DMS53 treated with DMSO at 0.1 percent for 48 hours (cell line): ENCODE data around the gene TMEM147.
"Not testable (repeated sequence)": the region's sequence is repeated elsewhere in the genome, so short reads cannot be mapped to it uniquely, and the experiment has no call there.

ENCODE experiments used
- DNase-seq: peaks from one replicate; lab custom pipeline; 2025; ENCODE audit not compliant: unreplicated experiment; lab: John Stamatoyannopoulos, UW

TMEM147 gene

DNA sequence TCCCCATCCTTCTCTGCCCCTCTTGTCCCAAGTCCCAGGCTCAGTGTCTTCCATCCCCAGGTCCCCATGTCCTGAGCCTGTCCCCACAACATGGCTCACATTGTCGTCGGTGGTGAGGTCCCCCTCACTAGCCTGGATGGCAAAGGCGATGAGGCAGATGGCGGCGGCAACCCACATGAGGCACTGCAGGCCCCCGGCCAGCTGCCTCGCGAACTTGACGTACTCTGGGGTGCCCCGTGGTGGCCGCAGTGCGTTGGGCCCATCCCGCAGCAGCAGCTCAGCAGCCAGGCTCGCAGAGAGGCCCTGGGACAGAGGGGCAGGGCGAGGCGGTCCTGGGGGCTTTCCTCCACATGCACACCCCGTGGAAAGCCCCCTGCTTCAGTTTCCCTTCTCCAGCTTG is 16.9 kb downstream of the TMEM147 start:
- no peak for DNase-seq

DNA sequence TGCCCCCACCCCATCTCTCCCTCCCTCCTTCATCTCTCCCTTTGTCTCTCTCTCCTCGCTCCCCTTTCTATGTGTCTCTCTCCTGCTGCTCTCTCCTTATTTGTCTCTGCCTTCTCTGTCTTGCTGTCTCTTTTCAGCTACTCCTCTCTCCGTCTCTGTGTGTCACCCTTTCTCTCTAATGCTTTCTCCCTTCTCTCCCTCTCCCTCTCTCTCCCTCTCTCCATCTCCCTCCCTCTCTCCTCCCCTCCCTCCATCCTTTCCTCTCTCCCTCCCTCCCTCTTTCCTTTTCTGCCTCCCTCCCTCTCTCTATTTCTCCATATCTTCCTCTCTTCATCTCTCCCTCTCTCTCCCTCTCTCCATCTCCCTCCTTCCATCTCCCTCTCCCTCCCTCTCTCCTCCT is 17.4 kb downstream of the TMEM147 start:
- DNase-seq = no peak

DNA sequence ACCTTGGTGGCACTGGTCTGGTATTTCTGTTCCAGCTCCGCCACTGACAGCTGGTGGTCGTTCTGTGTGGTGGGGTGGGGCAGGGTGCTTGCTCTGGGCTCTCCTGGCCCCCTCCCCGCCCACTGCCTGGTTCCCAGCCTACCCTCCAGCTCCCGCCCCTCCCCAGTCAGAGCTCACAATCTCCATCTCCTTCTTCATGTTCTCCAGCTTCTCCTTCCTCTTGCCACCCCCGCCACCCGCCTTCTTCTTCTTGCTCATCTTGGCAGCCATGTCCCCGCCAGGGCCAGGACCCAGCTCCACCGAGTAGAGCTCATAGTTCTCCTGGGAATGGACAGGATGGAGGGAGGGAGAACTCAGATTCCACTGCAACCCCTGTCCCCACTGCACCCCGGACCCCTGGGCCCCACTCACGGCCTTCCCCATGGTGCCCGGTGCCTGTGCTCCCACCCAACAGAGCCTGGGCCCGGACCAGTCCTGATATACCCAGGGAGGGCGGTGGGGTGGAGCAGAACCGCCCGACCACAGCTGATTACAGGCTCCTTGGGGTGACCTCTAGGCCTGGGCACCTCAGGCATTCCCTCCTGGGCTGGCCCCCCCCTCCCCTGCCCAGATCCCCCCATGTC is 17.9 kb downstream of the TMEM147 start, which contains the start of gene ATP4A:
Gene ATP4A, minus strand, starts transcription at position 452 of the 623 bp plus-strand sequence. Its CDS starts 29 bp downstream, at position 423.
- no peak for DNase-seq

DNA sequence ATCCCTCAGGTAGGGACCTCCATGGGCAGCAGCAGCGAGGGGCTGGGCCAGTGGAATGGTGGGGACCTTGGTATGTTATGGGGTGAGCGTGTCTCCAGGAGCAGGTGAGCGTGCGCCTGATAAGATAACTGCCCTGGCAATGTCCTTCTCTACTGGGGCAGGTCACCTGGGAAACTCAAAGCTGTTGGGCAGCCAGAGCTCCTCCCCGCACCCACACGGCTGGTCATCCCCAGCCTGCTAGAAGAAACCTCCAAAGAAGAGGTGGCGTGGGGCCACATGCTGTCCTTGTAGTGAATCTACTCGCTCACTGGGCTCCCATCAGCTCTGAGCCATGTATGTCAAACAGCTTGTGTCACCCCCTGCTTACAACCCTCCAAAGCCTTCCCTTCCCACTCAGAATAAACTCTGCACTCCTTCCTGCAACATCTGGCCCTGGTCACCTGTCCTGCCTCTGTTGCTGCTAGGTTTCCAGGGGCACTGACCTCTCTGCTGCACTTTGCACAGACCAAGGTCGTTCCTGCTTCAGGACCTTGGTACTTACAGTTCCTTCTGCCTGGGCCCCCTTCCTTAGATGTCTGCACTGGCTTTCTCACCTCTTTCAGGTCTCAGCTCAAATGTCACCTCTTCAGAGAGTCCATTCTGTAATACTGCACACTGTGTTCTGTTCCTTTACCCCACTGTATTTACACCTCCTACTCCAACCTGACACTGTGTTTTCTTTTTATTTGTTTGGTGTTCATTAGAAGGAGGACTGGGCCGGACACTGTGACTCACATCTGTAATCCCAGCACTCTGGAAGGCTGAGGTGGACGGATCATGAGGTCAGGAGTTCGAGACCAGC is 19.8 kb downstream of the TMEM147 start:
- DNase-seq = no peak

DNA sequence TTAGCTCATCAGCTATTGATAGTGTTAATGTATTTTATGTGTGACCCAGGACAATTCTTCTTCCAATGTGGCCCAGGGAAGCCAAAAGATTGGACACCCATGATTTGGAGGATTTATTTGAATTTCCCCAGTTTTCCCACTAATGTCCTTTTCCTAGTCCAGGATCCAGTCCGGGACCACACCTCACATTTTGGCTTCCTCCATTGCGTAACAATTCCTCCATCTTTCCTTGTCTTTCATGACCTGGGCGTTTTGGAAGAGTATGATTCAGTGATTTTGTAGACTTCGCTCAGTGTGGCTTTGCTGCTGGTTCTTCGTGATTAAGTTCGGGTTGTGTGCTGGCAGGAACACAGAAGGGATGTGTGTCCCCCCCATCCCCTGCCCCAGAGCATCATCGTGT is 21.3 kb downstream of the TMEM147 start:
- no peak for DNase-seq

DNA sequence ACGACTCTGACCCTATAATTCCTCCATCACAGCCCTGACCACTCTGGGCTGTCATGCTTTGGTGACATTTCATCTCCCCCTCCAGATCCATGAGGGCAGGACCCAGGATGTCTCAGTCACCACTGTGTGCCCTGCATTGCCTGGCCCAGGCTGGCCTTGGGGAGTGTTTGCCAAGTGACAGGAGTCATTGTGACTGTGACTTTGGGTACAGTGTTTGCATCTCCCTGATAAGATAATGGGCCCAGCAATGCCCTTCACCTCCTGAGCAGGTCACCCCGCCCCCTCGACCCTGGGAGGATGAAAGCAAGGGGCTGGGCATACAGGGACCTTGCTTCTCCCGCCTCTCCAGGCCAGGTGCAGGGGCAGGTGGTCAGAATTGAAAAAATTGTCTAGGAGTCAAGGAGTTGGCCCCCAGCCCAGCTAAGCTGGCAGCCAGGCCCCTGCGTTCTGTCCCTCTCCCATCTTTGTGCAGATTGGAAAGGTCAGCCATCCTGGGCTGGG is 23.9 kb downstream of the TMEM147 start:
- DNase-seq = no peak

DNA sequence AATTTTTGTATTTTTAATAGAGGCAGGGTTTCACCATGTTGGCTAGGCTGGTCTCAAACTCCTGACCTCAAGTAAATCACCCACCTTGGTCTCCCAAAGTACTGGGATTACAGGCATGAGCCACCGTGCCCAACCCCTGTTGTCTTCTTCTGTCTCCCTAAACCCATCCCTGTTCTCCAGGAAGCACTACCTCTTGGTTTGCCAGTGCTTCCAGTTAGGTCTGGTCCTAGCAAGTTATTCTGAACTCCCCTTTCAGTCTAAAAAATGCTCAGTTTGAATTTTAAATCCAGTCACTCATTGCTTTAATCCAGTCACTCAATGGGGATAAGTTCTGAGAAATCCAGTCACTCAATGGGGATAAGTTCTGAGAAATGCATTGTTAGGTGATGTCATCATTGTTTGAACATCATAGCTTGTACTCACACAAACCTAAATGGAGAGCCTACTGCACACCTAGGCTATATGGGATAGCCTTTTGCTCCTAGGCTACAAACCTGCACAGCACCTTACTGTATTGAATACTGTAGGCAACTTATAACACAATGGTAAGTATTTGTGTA is 26.1 kb downstream of the TMEM147 start:
- DNase-seq = no peak

DNA sequence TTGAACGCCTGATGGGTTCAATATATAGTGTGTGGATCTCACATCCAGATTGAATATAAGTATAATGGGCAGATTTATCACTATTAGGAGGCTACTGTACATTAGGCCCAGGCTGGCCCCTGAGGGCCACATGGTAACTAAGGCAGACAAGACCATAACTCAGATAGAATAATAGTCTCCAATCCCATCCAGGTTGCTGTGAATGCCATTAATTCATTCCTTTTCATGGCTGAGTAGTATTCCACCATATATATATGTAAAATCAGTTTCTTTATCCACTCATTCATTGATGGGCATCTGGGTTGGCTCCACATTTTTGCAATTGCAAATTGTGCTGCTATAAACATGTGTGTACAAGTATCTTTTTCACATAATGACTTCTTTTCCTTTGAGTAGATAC is 32.5 kb downstream of the TMEM147 start:
- no peak for DNase-seq

DNA sequence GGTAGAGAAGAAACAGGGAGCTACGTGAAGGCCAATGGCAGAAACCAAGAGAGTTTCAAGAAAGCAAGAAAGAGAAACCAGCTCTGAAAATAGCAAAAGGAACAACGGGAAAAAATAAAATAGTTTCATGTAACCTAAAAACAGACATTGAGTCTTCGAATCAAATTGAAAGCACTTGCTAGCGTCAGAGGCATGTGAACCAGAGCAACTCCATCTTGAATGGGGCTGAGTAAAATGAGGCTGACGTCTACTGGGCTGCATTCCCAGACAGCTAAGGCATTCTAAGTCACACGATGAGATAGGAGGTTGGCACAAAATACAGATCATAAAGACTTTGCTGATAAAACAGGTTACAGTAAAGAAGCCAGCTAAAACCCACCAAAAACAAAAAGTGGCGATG is 33.3 kb downstream of the TMEM147 start:
- DNase-seq = no peak

DNA sequence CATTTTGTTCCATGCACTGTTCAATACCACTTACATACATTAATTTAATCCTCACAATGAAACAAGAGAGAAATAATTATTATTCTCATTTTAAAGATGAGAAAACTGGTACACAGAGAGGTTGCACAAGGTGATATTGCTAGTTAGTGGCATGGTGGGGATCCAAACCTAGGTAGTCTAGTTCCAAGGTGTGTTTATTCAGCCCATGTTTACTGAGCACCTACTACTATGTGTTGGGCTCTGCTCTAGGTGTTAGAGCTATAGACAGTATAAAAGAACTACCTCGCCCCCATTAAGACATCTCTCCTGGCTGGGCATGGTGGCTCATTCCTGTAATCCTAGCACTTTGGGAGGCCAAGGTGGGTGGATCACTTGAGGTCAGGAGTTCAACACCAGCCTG is 37.3 kb downstream of the TMEM147 start:
- no peak for DNase-seq

DNA sequence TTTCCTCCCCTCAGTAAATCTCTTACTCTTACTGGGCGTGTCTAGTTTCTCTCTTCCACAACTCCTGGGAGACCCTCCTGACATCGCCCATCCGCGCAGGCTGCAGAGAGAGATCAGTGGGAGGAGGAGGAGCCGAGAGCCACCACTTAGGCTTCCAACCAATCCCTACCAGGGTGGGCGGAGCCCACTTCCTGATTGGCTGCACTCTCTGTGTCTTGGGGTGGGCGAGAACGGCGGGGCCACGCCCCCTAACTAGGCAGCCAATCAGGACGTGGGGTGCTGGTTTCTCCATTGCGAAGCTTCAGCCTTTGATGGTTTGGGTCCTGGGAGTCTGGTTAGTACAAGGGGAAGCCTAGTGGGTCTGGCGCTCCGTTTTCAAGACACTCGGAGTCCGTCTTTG is 40.4 kb downstream of the TMEM147 start, which contains the start of gene PMIS2:
Gene PMIS2, plus strand, starts transcription at position 326 of the 400 bp plus-strand sequence. CDS start 87 bp downstream, outside the sequence.
- DNase-seq = no peak

DNA sequence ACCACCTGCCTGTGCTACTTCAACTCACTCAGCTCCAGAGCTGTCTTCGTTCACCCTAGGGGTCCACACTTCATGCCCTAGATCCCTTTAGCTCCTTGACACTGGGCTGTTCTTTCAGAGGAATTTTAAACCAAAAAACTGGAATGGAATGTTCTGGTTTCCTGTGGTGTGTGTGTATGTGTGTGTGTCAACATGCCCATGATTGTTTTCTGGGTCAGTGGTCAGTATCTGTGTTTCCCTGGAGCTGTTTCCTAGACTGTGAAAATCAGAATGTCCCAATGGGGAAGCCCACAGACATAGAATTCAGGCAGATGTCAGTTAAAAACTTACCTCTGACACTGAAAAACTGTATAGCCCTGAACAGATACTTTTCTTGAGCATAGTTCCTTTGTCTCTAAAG is 41.9 kb downstream of the TMEM147 start:
- no peak for DNase-seq

DNA sequence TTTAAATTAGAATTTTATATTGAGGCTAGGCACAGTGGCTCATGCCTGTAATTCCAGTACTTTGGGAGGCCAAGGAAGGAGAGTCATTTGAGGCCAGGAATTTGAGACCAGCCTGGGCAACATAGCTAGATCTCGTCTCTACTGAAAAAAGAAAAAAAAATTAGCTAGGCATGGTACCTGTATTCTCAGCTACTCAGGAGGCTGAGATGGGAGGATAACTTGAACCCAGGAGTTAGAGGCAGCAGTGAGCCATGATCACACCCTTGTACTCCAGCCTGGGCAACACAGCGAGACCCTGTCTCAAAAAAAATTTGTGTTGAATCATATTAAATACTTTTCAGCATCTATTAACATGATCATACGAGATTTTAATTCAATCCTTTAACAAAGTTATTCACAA is 45.4 kb downstream of the TMEM147 start:
- DNase-seq = no peak

DNA sequence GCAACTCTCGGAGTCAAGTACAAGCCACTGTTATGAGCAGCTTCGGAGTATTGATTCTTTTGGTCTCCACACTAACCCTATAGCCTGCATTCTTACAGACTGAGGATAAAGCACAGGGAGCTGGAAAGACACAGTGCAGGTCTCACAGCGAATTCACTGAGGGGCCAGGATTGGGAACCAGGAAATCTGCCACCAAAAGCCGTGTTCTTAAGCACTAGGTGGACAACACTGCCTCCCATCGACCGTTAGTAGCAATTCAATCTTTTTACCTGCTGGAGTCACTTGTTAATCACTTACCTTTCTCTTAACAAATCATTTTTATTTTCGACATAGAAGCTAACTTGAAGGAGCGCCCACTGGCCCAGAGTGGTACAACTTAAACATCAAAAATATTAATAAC is 46.8 kb downstream of the TMEM147 start:
- DNase-seq = peak; percentile 44

DNA sequence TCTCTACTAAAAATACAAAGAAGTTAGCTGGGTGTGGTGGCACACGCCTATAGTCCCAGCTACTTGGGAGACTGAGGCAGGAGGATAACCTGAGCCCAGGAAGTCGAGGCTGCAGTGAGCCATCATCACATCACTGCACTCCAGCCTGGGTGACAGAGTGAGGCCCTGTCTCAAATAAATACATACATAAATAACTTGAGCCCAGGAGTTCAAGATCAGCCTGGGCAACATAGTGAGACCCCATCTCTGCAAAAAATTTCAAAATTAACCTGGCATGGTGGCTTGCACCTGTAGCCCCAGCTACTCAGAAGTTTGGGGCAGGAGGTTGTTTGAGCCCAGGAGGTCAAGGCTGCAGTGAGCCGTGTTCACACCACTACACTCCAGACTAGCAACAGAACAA is 49.6 kb downstream of the TMEM147 start:
- not testable (repeated sequence) for DNase-seq

DNA sequence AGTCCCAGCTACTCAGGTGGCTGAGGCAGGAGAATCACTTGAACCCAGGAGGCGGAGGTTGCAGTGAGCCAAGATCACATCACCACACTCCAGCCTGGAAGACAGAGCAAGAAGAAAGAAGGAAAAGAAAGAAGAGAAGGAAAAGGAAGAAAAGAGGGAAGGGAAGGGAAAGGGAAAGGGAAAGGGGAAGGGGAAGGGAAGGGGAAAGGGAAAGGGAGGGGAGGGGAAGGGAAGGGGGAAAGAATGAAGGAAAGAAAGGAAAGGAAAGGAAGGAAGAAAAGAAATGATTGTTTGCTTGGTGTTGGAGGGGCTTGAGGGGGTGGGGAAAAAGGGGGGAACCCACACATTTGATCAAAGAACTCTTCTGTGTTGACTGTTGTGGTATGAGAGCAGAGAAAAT is 50.5 kb downstream of the TMEM147 start:
- no peak for DNase-seq

DNA sequence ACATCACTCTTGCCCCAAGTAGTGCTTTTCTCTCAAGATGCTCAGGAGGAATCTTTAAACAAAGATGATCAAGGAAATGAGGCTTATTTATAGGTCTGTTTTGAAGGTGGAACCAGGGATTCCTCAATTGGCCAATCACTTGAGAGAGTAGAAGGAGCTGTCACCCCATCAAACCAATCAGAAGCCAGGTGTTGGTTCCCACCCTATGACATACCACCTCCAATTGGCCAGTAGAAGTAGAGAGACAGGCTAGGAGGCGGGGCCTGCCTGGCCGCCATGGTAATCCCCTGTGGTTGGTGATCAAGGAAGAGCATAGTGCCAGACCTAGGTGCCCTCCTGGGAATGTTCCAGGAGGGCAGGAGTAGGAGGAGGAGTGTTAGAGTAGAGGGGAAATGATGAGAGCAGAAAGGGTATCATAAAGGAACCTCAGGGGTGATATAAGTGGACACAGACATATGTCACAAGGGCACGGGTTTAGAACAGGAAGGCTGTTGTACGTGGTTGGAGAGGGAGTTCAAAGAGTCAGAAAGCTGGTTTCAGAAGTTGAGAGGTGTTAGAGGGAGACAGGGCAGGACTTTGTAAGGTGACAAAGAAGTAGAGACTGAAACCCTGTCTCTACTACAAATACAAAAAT is 51.1 kb downstream of the TMEM147 start:
- no peak for DNase-seq
